Kidney epithelial cell (primary cell): ENCODE data around the gene NPTX1. TPM values are rescaled to one million over a fixed set of nuclear protein-coding genes. Genes with fewer than 3 reads are reported as not detected.

ENCODE experiments used
- DNase-seq: peaks from one replicate; pipeline ENCODE4 v3.0.0-alpha.2; 2010; ENCODE audit warnings: low read depth
- H3K27me3 ChIP-seq: 2 replicates; pipeline ENCODE4 v1.6.0; 2011; ENCODE audit warnings: low read length; ENCODE audit not compliant: control insufficient read depth, insufficient read depth
- H3K36me3 ChIP-seq: 2 replicates; pipeline ENCODE4 v1.5.1; 2011; ENCODE audit warnings: low read length; ENCODE audit not compliant: control insufficient read depth, insufficient read depth
- H3K4me3 ChIP-seq: 2 replicates; pipeline ENCODE4 v1.5.1; 2011; ENCODE audit warnings: low read depth, mild to moderate bottlenecking, control low read depth, low read length
- total RNA-seq: library from RNA; depleted of rRNA; stranded (reverse); fragments of >200 nt; gene quantifications from 2 replicates; pipeline ENCODE4 v1.2.3, GENCODE V29; 2015
- TF ChIP-seq, protein P1 (sequence below): IDR thresholded peaks from 2 replicates; pipeline ENCODE4 v1.5.1; 2011; ENCODE audit warnings: mild to moderate bottlenecking, moderate library complexity, low read length, control low read depth, inconsistent platforms; ENCODE audit not compliant: insufficient read depth, poor library complexity, severe bottlenecking

NPTX1 gene
- total RNA-seq, 1 donor from 2014 or later, result not detected

DNA sequence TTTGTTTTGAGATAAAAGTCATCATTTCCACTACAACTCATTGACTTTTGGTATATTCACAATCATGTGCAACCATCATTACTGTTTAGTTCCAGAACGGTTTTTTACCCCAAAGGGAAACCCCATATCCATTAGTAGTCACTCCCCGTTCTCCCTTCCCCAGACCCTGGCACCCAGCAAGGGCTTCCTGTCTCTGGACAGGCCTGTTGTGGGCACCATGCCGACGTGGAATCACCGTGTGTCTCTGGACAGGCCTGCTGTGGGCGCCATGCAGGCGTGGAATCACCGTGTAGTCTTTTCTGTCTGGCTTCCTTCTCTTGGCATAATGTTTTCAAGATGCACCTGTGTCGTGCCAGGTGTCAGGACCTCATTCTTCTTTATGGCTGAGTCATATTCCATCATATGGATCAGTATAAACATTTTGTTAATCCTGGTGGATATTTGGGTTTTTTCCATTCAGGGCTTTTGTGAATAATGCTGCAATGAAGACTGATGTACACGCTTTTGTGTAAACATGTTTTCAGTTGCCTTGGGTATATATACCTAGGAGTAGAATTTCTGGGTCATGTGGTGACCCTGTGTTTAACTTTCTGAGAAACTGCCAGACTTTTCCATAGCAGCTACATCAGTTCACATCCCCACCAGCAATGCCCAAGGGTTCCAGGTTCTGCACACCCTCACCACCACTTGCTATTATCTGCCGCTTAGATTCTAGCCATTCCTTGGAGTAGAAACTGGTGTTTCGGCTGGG, 42.3 kb downstream of the NPTX1 start:
- Histone ChIP-seq H3K27me3 (no peaks in the 10 kb centered on the region), H3K36me3 (no peaks in the 10 kb centered on the region), H3K4me3 (no peak overlapping the region)
- DNase-seq, result no peak
- TF ChIP-seq, protein P1, sequence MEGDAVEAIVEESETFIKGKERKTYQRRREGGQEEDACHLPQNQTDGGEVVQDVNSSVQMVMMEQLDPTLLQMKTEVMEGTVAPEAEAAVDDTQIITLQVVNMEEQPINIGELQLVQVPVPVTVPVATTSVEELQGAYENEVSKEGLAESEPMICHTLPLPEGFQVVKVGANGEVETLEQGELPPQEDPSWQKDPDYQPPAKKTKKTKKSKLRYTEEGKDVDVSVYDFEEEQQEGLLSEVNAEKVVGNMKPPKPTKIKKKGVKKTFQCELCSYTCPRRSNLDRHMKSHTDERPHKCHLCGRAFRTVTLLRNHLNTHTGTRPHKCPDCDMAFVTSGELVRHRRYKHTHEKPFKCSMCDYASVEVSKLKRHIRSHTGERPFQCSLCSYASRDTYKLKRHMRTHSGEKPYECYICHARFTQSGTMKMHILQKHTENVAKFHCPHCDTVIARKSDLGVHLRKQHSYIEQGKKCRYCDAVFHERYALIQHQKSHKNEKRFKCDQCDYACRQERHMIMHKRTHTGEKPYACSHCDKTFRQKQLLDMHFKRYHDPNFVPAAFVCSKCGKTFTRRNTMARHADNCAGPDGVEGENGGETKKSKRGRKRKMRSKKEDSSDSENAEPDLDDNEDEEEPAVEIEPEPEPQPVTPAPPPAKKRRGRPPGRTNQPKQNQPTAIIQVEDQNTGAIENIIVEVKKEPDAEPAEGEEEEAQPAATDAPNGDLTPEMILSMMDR, result no peak

DNA sequence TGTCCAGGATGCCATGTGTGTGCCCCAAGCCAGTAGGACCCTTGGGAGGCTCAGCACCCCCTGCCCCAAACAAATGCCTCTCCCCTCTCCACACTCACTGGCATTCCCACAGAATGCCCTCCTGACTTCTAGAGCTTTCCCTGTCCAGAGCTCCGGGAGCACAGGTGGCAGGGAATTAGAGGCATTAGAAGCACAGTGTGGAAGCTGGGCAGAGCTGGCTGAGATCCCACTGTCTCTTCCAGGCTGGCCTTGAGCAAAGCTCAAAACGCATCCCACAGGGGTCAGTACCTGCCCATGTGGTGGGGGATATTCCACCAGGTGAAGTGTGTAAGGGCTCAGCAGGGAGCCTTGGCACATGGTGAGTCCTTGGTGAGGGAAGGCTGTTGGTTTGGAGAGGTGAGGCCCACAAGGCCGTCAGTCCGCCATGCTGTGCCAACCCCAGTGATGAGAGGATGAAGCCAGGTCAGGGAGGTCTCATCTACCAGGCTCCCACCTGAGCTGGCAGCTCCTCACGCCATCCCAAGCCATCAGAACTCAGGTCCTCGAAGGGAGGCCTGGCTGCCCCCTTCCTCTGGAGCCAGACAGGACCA, 43.4 kb downstream of the NPTX1 start:
- no peaks in the 10 kb centered on the region for H3K36me3 ChIP-seq
- H3K27me3 ChIP-seq, result no peaks in the 10 kb centered on the region
- no peak overlapping the region for H3K4me3 ChIP-seq
- DNase-seq, result no peak
- TF ChIP-seq, protein P1, result no peak

- Histone ChIP-seq H3K4me3 (no peak overlapping the region), H3K36me3 (no peaks in the 10 kb centered on the region), H3K27me3 (no peaks in the 10 kb centered on the region)
- DNase-seq, result no peak
- TF ChIP-seq, protein P1, result no peak
Measured at GRCh38 chr17:80432350-80432955, 44.0 kb downstream of the NPTX1 start.

GRCh38 chr17:80431246-80432195, 44.9 kb downstream of the NPTX1 start:
- H3K4me3 ChIP-seq, result no peak overlapping the region
- DNase-seq, result no peak
- H3K36me3 ChIP-seq, result no peaks in the 10 kb centered on the region
- TF ChIP-seq, protein P1, result no peak
- peaks cover 2% of the 10 kb centered on the region for H3K27me3 ChIP-seq

- H3K36me3 ChIP-seq, result no peaks in the 10 kb centered on the region
- DNase-seq, result no peak
- no peak overlapping the region for H3K4me3 ChIP-seq
- TF ChIP-seq, protein P1, result no peak
- peaks cover 5% of the 10 kb centered on the region for H3K27me3 ChIP-seq
Measured at GRCh38 chr17:80430446-80431245, 45.8 kb downstream of the NPTX1 start.
